ENCODE results near the gene CAST.
"Not testable (repeated sequence)": the region's sequence is repeated elsewhere in the genome, so short reads cannot be mapped to it uniquely, and the experiment has no call there.

CAST gene

GRCh38 chr5:96778409-96778808 lies 116.2 kb downstream of the CAST start:
- no peak for DNase-seq (ENCODE audit: low read depth in 3 of 3)

GRCh38 chr5:96780626-96781025 lies 118.5 kb downstream of the CAST start:
- DNase-seq (ENCODE audit: low read depth in 3 of 3), result no peak

- DNase-seq (ENCODE audit: low read depth in 3 of 3), result no peak
Observed at GRCh38 chr5:96781031-96781971, 119.1 kb downstream of the CAST start.

- no peak for DNase-seq (ENCODE audit: low read depth in 3 of 3)
Observed at GRCh38 chr5:96783326-96783725, 121.2 kb downstream of the CAST start.

GRCh38 chr5:96785326-96786109 lies 123.3 kb downstream of the CAST start:
- no peak for DNase-seq (ENCODE audit: low read depth in 3 of 3)

GRCh38 chr5:96788112-96788749 lies 126.1 kb downstream of the CAST start:
- DNase-seq (ENCODE audit: low read depth in 3 of 3), result no peak

GRCh38 chr5:96789794-96790330 lies 127.7 kb downstream of the CAST start:
- DNase-seq (ENCODE audit: low read depth in 3 of 3), result no peak

- DNase-seq (ENCODE audit: low read depth in 3 of 3), result no peak
Observed at GRCh38 chr5:96790961-96791504, 128.9 kb downstream of the CAST start.

- peak in 1 of 3 experiments; percentile 35 for DNase-seq (ENCODE audit: low read depth in 3 of 3)
Observed at GRCh38 chr5:96794757-96795156, 132.6 kb downstream of the CAST start.

GRCh38 chr5:96795626-96796025 lies 133.4 kb downstream of the CAST start:
- no peak for DNase-seq (ENCODE audit: low read depth in 3 of 3)

GRCh38 chr5:96796434-96796833 lies 134.3 kb downstream of the CAST start:
- DNase-seq (ENCODE audit: low read depth in 3 of 3), result no peak

GRCh38 chr5:96801718-96802117 lies 139.5 kb downstream of the CAST start:
- not testable (repeated sequence) for DNase-seq (ENCODE audit: low read depth in 3 of 3)

- DNase-seq (ENCODE audit: low read depth in 3 of 3), result peak; percentile 8 to 50 (median 25)
Observed at GRCh38 chr5:96807075-96807654, 145.0 kb downstream of the CAST start.

GRCh38 chr5:96808541-96808828 lies 146.3 kb downstream of the CAST start:
- no peak for DNase-seq (ENCODE audit: low read depth in 3 of 3)

GRCh38 chr5:96808868-96809558 lies 146.8 kb downstream of the CAST start:
- no peak for DNase-seq (ENCODE audit: low read depth in 3 of 3)

GRCh38 chr5:96809921-96810320 lies 147.7 kb downstream of the CAST start:
- peak in 1 of 3 experiments; percentile 41 for DNase-seq (ENCODE audit: low read depth in 3 of 3)

GRCh38 chr5:96812851-96813250 lies 150.7 kb downstream of the CAST start:
- no peak for DNase-seq (ENCODE audit: low read depth in 3 of 3)

- DNase-seq (ENCODE audit: low read depth in 3 of 3), result no peak
Observed at GRCh38 chr5:96814041-96814440, 151.9 kb downstream of the CAST start.

- peak in 2 of 3 experiments; percentile 5 to 26 for DNase-seq (ENCODE audit: low read depth in 3 of 3)
Observed at GRCh38 chr5:96816411-96816939, 154.3 kb downstream of the CAST start.

- DNase-seq (ENCODE audit: low read depth in 3 of 3), result no peak
Observed at GRCh38 chr5:96816991-96817390, 154.8 kb downstream of the CAST start.

- no peak for DNase-seq (ENCODE audit: low read depth in 3 of 3)
Observed at GRCh38 chr5:96817506-96817905, 155.3 kb downstream of the CAST start.
